Duodenal mucosa (tissue), 2 donors: ENCODE measurements around the gene PPA2.
"Not testable (repeated sequence)": the region's sequence is repeated elsewhere in the genome, so short reads cannot be mapped to it uniquely, and the experiment has no call there.

Source experiments
- H3K27ac ChIP-seq: one replicate; pipeline ENCODE4 v1.7.0; 2013; ENCODE audit warnings: low read depth, low read length
- H3K27me3 ChIP-seq, 2 donors: one replicate each; pipeline ENCODE4 v1.7.0; 2013; ENCODE audit warnings: low read length in 2 of 2, control low read depth in 1 of 2; ENCODE audit not compliant: insufficient read depth in 2 of 2, control insufficient read depth in 1 of 2
- H3K36me3 ChIP-seq, 2 donors: one replicate each; pipeline ENCODE4 v1.7.0; 2013; ENCODE audit warnings: low read length in 2 of 2, control low read depth in 1 of 2; ENCODE audit not compliant: insufficient read depth in 2 of 2, control insufficient read depth in 1 of 2
- H3K4me1 ChIP-seq, 2 donors: one replicate each; pipeline ENCODE4 v1.7.0; 2013; ENCODE audit warnings: low read length in 2 of 2, control low read depth in 1 of 2; ENCODE audit not compliant: insufficient read depth in 2 of 2, control insufficient read depth in 1 of 2
- H3K4me3 ChIP-seq, 2 donors: one replicate each; pipeline ENCODE4 v1.7.0; 2013; ENCODE audit warnings: low read length in 2 of 2, low read depth in 1 of 2
- H3K9ac ChIP-seq, 2 donors: one replicate each; pipeline ENCODE4 v1.7.0; 2013; ENCODE audit warnings: low read length in 2 of 2, low read depth in 1 of 2
- H3K9me3 ChIP-seq, 2 donors: one replicate each; pipeline ENCODE4 v1.7.0; 2013; ENCODE audit warnings: low read length in 2 of 2, control low read depth in 1 of 2; ENCODE audit not compliant: control insufficient read depth in 1 of 2

The PPA2 gene

GRCh38 chr4:105409135-105409534, 64.7 kb downstream of the PPA2 start:
- H3K4me3 ChIP-seq, H3K9me3 ChIP-seq, H3K27ac ChIP-seq, H3K9ac ChIP-seq, H3K4me1 ChIP-seq, H3K27me3 ChIP-seq: not testable (repeated sequence)
- H3K36me3 ChIP-seq, result peaks cover 0 to 11% of the 10 kb centered on the region in 2 donors

GRCh38 chr4:105400901-105401677, 72.8 kb downstream of the PPA2 start:
- Histone ChIP-seq H3K9ac (no peak overlapping the region), H3K36me3 (peaks cover 6 to 9% of the 10 kb centered on the region in 2 donors), H3K9me3 (no peaks in the 10 kb centered on the region)

GRCh38 chr4:105399532-105400161, 74.2 kb downstream of the PPA2 start:
- H3K27me3 ChIP-seq, result no peaks in the 10 kb centered on the region
- no peak overlapping the region for H3K9ac ChIP-seq
- no peak overlapping the region for H3K4me3 ChIP-seq
- H3K9me3 ChIP-seq, result no peaks in the 10 kb centered on the region
- no peaks in the 10 kb centered on the region for H3K4me1 ChIP-seq
- peaks cover 6% of the 10 kb centered on the region in 2 donors for H3K36me3 ChIP-seq
- H3K27ac ChIP-seq, result no peak overlapping the region

More at GRCh38 chr4:105400901-105401677, 72.8 kb downstream of the PPA2 start:
- Histone ChIP-seq H3K4me1 (no peaks in the 10 kb centered on the region), H3K4me3 (no peak overlapping the region), H3K27me3 (no peaks in the 10 kb centered on the region), H3K27ac (no peak overlapping the region)

GRCh38 chr4:105392858-105393257, 81.0 kb downstream of the PPA2 start:
- Histone ChIP-seq H3K4me1 (no peaks in the 10 kb centered on the region), H3K36me3 (peaks cover 3 to 16% of the 10 kb centered on the region in 2 donors), H3K9ac (no peak overlapping the region)

GRCh38 chr4:105389167-105389566, 84.7 kb downstream of the PPA2 start:
- Histone ChIP-seq H3K36me3 (peaks cover 3 to 21% of the 10 kb centered on the region in 2 donors), H3K9ac (no peak overlapping the region), H3K4me1 (no peaks in the 10 kb centered on the region), H3K27ac (no peak overlapping the region), H3K27me3 (no peaks in the 10 kb centered on the region), H3K9me3 (no peaks in the 10 kb centered on the region), H3K4me3 (no peak overlapping the region)

More at GRCh38 chr4:105392858-105393257, 81.0 kb downstream of the PPA2 start:
- Histone ChIP-seq H3K27ac (no peak overlapping the region), H3K4me3 (no peak overlapping the region), H3K27me3 (no peaks in the 10 kb centered on the region), H3K9me3 (no peaks in the 10 kb centered on the region)

- Histone ChIP-seq H3K36me3 (peaks cover 0 to 25% of the 10 kb centered on the region in 2 donors), H3K9ac (no peak overlapping the region), H3K4me3 (no peak overlapping the region), H3K27me3 (no peaks in the 10 kb centered on the region), H3K4me1 (no peaks in the 10 kb centered on the region), H3K27ac (no peak overlapping the region), H3K9me3 (no peaks in the 10 kb centered on the region)
These were observed 86.4 kb downstream of the PPA2 start for GRCh38 chr4:105387466-105387865.

GRCh38 chr4:105386012-105386411, 87.8 kb downstream of the PPA2 start:
- no peak overlapping the region for H3K27ac ChIP-seq
- H3K27me3 ChIP-seq, result no peaks in the 10 kb centered on the region
- H3K4me1 ChIP-seq, result no peaks in the 10 kb centered on the region
- H3K9ac ChIP-seq, result no peak overlapping the region
- peaks cover 0 to 25% of the 10 kb centered on the region in 2 donors for H3K36me3 ChIP-seq
- H3K9me3 ChIP-seq, result no peaks in the 10 kb centered on the region
- H3K4me3 ChIP-seq, result no peak overlapping the region

GRCh38 chr4:105374071-105374470, 99.8 kb downstream of the PPA2 start:
- Histone ChIP-seq H3K9ac (no peak overlapping the region), H3K27ac (no peak overlapping the region), H3K9me3 (no peaks in the 10 kb centered on the region), H3K4me3 (no peak overlapping the region), H3K27me3 (no peaks in the 10 kb centered on the region), H3K36me3 (peaks cover 0 to 6% of the 10 kb centered on the region in 2 donors), H3K4me1 (peaks cover 8 to 10% of the 10 kb centered on the region in 2 donors)

- Histone ChIP-seq H3K4me1 (peaks cover 8 to 10% of the 10 kb centered on the region in 2 donors), H3K27me3 (no peaks in the 10 kb centered on the region), H3K9ac (no peak overlapping the region), H3K36me3 (peaks cover 6 to 11% of the 10 kb centered on the region in 2 donors), H3K27ac (no peak overlapping the region), H3K4me3 (no peak overlapping the region), H3K9me3 (no peaks in the 10 kb centered on the region)
These were observed 100.5 kb downstream of the PPA2 start for GRCh38 chr4:105373324-105373723.

GRCh38 chr4:105369988-105370387, 103.9 kb downstream of the PPA2 start:
- H3K36me3 ChIP-seq, result peaks cover 13 to 22% of the 10 kb centered on the region in 2 donors

More at GRCh38 chr4:105369988-105370387, 103.9 kb downstream of the PPA2 start:
- Histone ChIP-seq H3K4me1 (peaks cover 8 to 10% of the 10 kb centered on the region in 2 donors), H3K27ac (no peak overlapping the region), H3K9me3 (peaks cover 0 to 6% of the 10 kb centered on the region in 2 donors), H3K27me3 (no peaks in the 10 kb centered on the region), H3K4me3 (no peak overlapping the region), H3K9ac (no peak overlapping the region)
